K562 (cell line): ENCODE measurements around the gene LMOD1. TPM values are rescaled to one million over a fixed set of nuclear protein-coding genes. Genes with fewer than 3 reads are reported as not detected.

ENCODE experiments used
- ZBTB40 ChIP-seq, 2 experiments: fragments of 450-650 bp in 1 of 2; sonication (generic) in 1 of 2; formaldehyde crosslinking in 1 of 2; IDR thresholded peaks; 2 replicates each; pipeline versions ENCODE4 v1.7.1 to v1.9.0; 2016 to 2022; ENCODE audit warnings: inconsistent platforms in 1 of 2, mild to moderate bottlenecking in 1 of 2, missing genetic modification reagents in 1 of 2
- ZNF589 ChIP-seq: fragments of 200-800 bp; sonication (Bioruptor generic); IDR thresholded peaks from 2 replicates; pipeline ENCODE4 v1.6.1; 2016; ENCODE audit warnings: low read depth, missing genetic modification characterization, missing compliant biosample characterization
- polyA plus RNA-seq, 8 experiments: library from polyadenylated mRNA; depleted of rRNA in 4 of 8; stranded (reverse) in 5 of 8; unstranded in 3 of 8; fragments of >200 nt; fragmentation: Nextera tagmentation in 2 of 8; fragmentation: Illumina TruSeq in 1 of 8; extraction: Ambion mirVana in 2 of 8; extraction: Trizol in 1 of 8; gene quantifications; 2 replicates each; pipeline versions ENCODE4 v1.2.1 to v1.2.3, GENCODE V29; 2011 to 2014; ENCODE audit warnings: inconsistent platforms in 1 of 8, missing spikeins in 1 of 8
- total RNA-seq, 7 experiments: library from RNA; depleted of rRNA in 6 of 7; stranded (reverse); fragments of >200 nt in 6 of 7; fragmentation: Illumina TruSeq in 2 of 7; extraction: Trizol in 2 of 7; gene quantifications; 2 replicates each; pipeline versions ENCODE4 v1.2.1 to v1.2.3, GENCODE V29; 2011 to 2021; ENCODE audit warnings: low replicate concordance in 1 of 7

The LMOD1 gene
- total and polyA plus RNA-seq, 9 of the 15 experiments (the other 6 are each of a cell fraction or from before 2014, with no cell fraction given): 0.03 to 0.54 (median 0.38) TPM; not detected in 1

- TF ChIP-seq ZBTB40 (IDR thresholded peaks at IDR 0.05): no peak
- no peak for TF ChIP-seq ZBTB40 (CRISPR knock-in tag; IDR thresholded peaks at IDR 0.05)
- no peak for TF ChIP-seq ZNF589 (CRISPR knock-in tag)
Measured at GRCh38 chr1:201886103-201886885, 60.1 kb downstream of the LMOD1 start (continued).
